HEK293 (cell line): ENCODE measurements around the gene BICC1.

ENCODE experiments used
- RBAK ChIP-seq: fragments of 450-650 bp; formaldehyde crosslinking; IDR thresholded peaks from 2 replicates; pipeline ENCODE4 v1.5.1; 2016; ENCODE audit warnings: missing biosample characterization, missing genetic modification characterization
- ZNF132 ChIP-seq: fragments of 450-650 bp; formaldehyde crosslinking; IDR thresholded peaks from 2 replicates; pipeline ENCODE4 v1.5.1; 2017; ENCODE audit warnings: missing biosample characterization, missing genetic modification characterization, borderline replicate concordance
- ZNF324 ChIP-seq: fragments of 450-650 bp; formaldehyde crosslinking; IDR thresholded peaks from 2 replicates; pipeline ENCODE4 v1.5.1; 2016; ENCODE audit warnings: missing biosample characterization, missing genetic modification characterization
- ZNF354C ChIP-seq: fragments of 450-650 bp; formaldehyde crosslinking; IDR thresholded peaks from 2 replicates; pipeline ENCODE4 v1.5.1; 2016; ENCODE audit warnings: missing biosample characterization, missing genetic modification characterization, low read depth, borderline replicate concordance
- ZNF777 ChIP-seq: fragments of 450-650 bp; formaldehyde crosslinking; IDR thresholded peaks from 2 replicates; pipeline ENCODE4 v1.5.1; 2017; ENCODE audit warnings: missing biosample characterization, missing genetic modification characterization, borderline replicate concordance
- TF ChIP-seq, protein P1 (sequence below): fragments of 450-650 bp; formaldehyde crosslinking; IDR thresholded peaks from 2 replicates; pipeline ENCODE4 v1.5.1; 2016; ENCODE audit warnings: missing biosample characterization, missing genetic modification characterization
- TF ChIP-seq, protein P2 (sequence below): fragments of 450-650 bp; formaldehyde crosslinking; IDR thresholded peaks from 2 replicates; pipeline ENCODE4 v1.5.1; 2017; ENCODE audit warnings: missing biosample characterization, missing genetic modification characterization
- TF ChIP-seq, protein P3 (sequence below): fragments of 450-650 bp; formaldehyde crosslinking; IDR thresholded peaks from 2 replicates; pipeline ENCODE4 v1.5.1; 2016; ENCODE audit warnings: missing biosample characterization, missing genetic modification characterization
- TF ChIP-seq, protein P4 (sequence below): fragments of 450-650 bp; formaldehyde crosslinking; IDR thresholded peaks from 2 replicates; pipeline ENCODE4 v1.5.1; 2016; ENCODE audit warnings: missing biosample characterization, missing genetic modification characterization
- TF ChIP-seq, protein P5 (sequence below): fragments of 450-650 bp; formaldehyde crosslinking; IDR thresholded peaks from 2 replicates; pipeline ENCODE4 v1.5.1; 2016; ENCODE audit warnings: missing biosample characterization, missing genetic modification characterization

DNA sequence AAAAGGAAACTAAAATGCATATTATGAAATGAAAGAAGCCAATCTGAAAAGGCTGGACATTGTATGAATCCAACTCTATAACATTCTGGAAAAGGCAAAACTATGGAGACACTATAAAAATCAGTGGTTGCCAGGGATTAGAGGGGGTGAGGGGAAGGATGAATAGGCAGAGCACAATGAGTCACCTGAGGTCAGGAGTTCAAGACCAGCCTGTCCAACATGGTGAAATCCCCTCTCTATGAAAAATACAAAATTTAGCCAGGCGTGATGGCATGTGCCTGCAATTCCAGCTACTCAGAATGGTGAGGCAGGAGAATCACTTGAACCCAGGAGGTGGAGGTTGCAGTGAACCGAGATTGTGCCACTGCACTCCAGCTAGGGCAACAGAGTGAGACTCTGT lies 338.9 kb downstream of the BICC1 start:
- no peak for TF ChIP-seq ZNF354C
- TF ChIP-seq, protein P1, sequence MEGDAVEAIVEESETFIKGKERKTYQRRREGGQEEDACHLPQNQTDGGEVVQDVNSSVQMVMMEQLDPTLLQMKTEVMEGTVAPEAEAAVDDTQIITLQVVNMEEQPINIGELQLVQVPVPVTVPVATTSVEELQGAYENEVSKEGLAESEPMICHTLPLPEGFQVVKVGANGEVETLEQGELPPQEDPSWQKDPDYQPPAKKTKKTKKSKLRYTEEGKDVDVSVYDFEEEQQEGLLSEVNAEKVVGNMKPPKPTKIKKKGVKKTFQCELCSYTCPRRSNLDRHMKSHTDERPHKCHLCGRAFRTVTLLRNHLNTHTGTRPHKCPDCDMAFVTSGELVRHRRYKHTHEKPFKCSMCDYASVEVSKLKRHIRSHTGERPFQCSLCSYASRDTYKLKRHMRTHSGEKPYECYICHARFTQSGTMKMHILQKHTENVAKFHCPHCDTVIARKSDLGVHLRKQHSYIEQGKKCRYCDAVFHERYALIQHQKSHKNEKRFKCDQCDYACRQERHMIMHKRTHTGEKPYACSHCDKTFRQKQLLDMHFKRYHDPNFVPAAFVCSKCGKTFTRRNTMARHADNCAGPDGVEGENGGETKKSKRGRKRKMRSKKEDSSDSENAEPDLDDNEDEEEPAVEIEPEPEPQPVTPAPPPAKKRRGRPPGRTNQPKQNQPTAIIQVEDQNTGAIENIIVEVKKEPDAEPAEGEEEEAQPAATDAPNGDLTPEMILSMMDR (tag by site-specific recombination) = no peak
- TF ChIP-seq ZNF324 (tag by site-specific recombination) = no peak
- TF ChIP-seq, protein P2, sequence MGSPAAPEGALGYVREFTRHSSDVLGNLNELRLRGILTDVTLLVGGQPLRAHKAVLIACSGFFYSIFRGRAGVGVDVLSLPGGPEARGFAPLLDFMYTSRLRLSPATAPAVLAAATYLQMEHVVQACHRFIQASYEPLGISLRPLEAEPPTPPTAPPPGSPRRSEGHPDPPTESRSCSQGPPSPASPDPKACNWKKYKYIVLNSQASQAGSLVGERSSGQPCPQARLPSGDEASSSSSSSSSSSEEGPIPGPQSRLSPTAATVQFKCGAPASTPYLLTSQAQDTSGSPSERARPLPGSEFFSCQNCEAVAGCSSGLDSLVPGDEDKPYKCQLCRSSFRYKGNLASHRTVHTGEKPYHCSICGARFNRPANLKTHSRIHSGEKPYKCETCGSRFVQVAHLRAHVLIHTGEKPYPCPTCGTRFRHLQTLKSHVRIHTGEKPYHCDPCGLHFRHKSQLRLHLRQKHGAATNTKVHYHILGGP (tag by site-specific recombination) = no peak
- no peak for TF ChIP-seq RBAK (tag by site-specific recombination)
- TF ChIP-seq, protein P3, sequence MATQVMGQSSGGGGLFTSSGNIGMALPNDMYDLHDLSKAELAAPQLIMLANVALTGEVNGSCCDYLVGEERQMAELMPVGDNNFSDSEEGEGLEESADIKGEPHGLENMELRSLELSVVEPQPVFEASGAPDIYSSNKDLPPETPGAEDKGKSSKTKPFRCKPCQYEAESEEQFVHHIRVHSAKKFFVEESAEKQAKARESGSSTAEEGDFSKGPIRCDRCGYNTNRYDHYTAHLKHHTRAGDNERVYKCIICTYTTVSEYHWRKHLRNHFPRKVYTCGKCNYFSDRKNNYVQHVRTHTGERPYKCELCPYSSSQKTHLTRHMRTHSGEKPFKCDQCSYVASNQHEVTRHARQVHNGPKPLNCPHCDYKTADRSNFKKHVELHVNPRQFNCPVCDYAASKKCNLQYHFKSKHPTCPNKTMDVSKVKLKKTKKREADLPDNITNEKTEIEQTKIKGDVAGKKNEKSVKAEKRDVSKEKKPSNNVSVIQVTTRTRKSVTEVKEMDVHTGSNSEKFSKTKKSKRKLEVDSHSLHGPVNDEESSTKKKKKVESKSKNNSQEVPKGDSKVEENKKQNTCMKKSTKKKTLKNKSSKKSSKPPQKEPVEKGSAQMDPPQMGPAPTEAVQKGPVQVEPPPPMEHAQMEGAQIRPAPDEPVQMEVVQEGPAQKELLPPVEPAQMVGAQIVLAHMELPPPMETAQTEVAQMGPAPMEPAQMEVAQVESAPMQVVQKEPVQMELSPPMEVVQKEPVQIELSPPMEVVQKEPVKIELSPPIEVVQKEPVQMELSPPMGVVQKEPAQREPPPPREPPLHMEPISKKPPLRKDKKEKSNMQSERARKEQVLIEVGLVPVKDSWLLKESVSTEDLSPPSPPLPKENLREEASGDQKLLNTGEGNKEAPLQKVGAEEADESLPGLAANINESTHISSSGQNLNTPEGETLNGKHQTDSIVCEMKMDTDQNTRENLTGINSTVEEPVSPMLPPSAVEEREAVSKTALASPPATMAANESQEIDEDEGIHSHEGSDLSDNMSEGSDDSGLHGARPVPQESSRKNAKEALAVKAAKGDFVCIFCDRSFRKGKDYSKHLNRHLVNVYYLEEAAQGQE = no peak
- no peak for TF ChIP-seq ZNF777 (tag by site-specific recombination)
- TF ChIP-seq ZNF132 (tag by site-specific recombination) = no peak
- TF ChIP-seq, protein P4, sequence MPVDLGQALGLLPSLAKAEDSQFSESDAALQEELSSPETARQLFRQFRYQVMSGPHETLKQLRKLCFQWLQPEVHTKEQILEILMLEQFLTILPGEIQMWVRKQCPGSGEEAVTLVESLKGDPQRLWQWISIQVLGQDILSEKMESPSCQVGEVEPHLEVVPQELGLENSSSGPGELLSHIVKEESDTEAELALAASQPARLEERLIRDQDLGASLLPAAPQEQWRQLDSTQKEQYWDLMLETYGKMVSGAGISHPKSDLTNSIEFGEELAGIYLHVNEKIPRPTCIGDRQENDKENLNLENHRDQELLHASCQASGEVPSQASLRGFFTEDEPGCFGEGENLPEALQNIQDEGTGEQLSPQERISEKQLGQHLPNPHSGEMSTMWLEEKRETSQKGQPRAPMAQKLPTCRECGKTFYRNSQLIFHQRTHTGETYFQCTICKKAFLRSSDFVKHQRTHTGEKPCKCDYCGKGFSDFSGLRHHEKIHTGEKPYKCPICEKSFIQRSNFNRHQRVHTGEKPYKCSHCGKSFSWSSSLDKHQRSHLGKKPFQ (tag by site-specific recombination) = no peak
- TF ChIP-seq, protein P5, sequence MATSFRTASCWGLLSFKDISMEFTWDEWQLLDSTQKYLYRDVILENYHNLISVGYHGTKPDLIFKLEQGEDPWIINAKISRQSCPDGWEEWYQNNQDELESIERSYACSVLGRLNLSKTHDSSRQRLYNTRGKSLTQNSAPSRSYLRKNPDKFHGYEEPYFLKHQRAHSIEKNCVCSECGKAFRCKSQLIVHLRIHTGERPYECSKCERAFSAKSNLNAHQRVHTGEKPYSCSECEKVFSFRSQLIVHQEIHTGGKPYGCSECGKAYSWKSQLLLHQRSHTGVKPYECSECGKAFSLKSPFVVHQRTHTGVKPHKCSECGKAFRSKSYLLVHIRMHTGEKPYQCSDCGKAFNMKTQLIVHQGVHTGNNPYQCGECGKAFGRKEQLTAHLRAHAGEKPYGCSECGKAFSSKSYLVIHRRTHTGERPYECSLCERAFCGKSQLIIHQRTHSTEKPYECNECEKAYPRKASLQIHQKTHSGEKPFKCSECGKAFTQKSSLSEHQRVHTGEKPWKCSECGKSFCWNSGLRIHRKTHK (tag by site-specific recombination) = no peak
